Stimulated activated CD8-positive, alpha-beta memory T cell treated with anti-CD3 and anti-CD28 coated beads, Interleukin-2, amount 100 ng/mL, for 48 hours (primary cell): ENCODE data around the gene TBC1D22A.

Experiments used
- DNase-seq, 2 donors: peaks; one replicate each; pipeline ENCODE4 v3.0.0-alpha.2; 2020; ENCODE audit warnings: low read depth in 2 of 2

The TBC1D22A gene

GRCh38 chr22:46737105-46737975 is 25.1 kb upstream of the TBC1D22A start:
- peak in 1 of 2 donors; percentile 33 for DNase-seq

GRCh38 chr22:46737976-46738646 is 24.3 kb upstream of the TBC1D22A start, which contains the start of gene CERK:
Gene CERK (minus strand): TSS chr22:46738252. CDS start chr22:46738148, 104 bp downstream.
- DNase-seq: peak in 1 of 2 donors; percentile 46

GRCh38 chr22:46738647-46739093 is 23.8 kb upstream of the TBC1D22A start:
- DNase-seq: no peak

GRCh38 chr22:46739094-46739870 is 23.2 kb upstream of the TBC1D22A start:
- peak in 1 of 2 donors; percentile 45 for DNase-seq

- DNase-seq: no peak
Observed at GRCh38 chr22:46740910-46741780, 21.3 kb upstream of the TBC1D22A start.

- no peak for DNase-seq
Observed at GRCh38 chr22:46741974-46742519, 20.4 kb upstream of the TBC1D22A start.

GRCh38 chr22:46742576-46743221 is 19.8 kb upstream of the TBC1D22A start:
- DNase-seq: no peak

GRCh38 chr22:46744581-46744980 is 17.9 kb upstream of the TBC1D22A start:
- no peak for DNase-seq

GRCh38 chr22:46746192-46746591 is 16.3 kb upstream of the TBC1D22A start:
- no peak for DNase-seq

- no peak for DNase-seq
Observed at GRCh38 chr22:46746620-46747019, 15.8 kb upstream of the TBC1D22A start.

- DNase-seq: no peak
Observed at GRCh38 chr22:46747646-46748045, 14.8 kb upstream of the TBC1D22A start.

- no peak for DNase-seq
Observed at GRCh38 chr22:46748206-46748907, 14.1 kb upstream of the TBC1D22A start.

- no peak for DNase-seq
Observed at GRCh38 chr22:46748908-46749675, 13.4 kb upstream of the TBC1D22A start.

GRCh38 chr22:46749682-46750529 is 12.5 kb upstream of the TBC1D22A start:
- DNase-seq: no peak

- DNase-seq: no peak
Observed at GRCh38 chr22:46750530-46750800, 12.0 kb upstream of the TBC1D22A start.

- DNase-seq: no peak
Observed at GRCh38 chr22:46750863-46751443, 11.5 kb upstream of the TBC1D22A start.

- no peak for DNase-seq
Observed at GRCh38 chr22:46752286-46752987, 10.0 kb upstream of the TBC1D22A start.
